G401 (cell line): Measurements from ENCODE around the gene FAM83E. TPM values are rescaled to one million over a fixed set of nuclear protein-coding genes. Genes with fewer than 3 reads are reported as not detected.

Source experiments
- DNase-seq: peaks from one replicate; pipeline ENCODE4 v3.0.0-alpha.2; 2015; ENCODE audit warnings: low spot score
- in situ Hi-C: cut with HindIII; loops from 2 replicates; pipeline ENCODE4 v1.10.0; 2016; ENCODE audit warnings: low sequenced_read_pairs, mixed read lengths
- total RNA-seq: library from RNA; depleted of rRNA; stranded (reverse); fragments of >200 nt; shearing (Covaris generic); gene quantifications from 2 replicates; pipeline ENCODE4 v1.2.3, GENCODE V29; 2014

FAM83E gene
- total RNA-seq, 1 experiment from 2014 or later: 0.34 TPM

GRCh38 chr19:48616491-48617056, 1.7 kb upstream of the FAM83E start:
- DNase-seq: no peak
- in situ Hi-C loops: no loop called here

- in situ Hi-C loops: no loop called here
- peak; percentile 7 for DNase-seq
These were observed 1.2 kb upstream of the FAM83E start for GRCh38 chr19:48616041-48616436.

- DNase-seq: peak; percentile 14
These were observed 560 bp upstream of the FAM83E start for GRCh38 chr19:48615231-48616040.

DNA sequence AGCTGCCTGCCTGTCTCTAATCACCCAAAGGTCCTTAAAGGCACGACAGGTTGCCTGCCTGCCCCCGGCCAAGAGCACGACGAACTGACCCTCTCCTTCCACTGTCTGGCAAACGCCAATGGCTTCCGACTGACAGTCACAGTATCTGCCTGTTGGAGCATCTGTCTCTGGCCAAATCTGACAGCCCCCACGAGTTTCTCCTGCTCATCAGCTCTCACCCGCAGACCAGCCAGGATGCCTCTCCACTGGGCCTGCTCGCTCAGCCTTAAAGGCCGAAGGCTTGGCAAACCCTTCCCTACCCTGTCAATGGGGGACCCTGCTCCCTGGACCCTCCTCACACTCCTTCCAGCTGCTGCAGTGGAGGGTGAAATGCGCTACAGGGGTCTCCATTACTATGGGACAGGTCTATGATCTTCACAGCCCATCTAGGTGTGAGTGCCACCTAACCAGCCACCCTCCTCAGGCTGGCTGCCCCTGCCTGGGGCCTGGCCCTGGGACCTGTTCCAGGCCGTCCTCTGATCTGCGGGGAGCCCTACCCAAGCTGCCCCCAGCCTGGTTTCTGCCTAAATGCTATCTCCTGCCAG, 932 bp downstream of the FAM83E start:
- in situ Hi-C loops: no loop called here
- peak; percentile 54 for DNase-seq

More at GRCh38 chr19:48615231-48616040, 560 bp upstream of the FAM83E start:
- in situ Hi-C loops: no loop called here

GRCh38 chr19:48613024-48613851, 1.6 kb downstream of the FAM83E start:
- in situ Hi-C loops: no loop called here
- peak; percentile 75 for DNase-seq

GRCh38 chr19:48611872-48612271, 3.0 kb downstream of the FAM83E start:
- DNase-seq: no peak
- in situ Hi-C loops: no loop called here

DNA sequence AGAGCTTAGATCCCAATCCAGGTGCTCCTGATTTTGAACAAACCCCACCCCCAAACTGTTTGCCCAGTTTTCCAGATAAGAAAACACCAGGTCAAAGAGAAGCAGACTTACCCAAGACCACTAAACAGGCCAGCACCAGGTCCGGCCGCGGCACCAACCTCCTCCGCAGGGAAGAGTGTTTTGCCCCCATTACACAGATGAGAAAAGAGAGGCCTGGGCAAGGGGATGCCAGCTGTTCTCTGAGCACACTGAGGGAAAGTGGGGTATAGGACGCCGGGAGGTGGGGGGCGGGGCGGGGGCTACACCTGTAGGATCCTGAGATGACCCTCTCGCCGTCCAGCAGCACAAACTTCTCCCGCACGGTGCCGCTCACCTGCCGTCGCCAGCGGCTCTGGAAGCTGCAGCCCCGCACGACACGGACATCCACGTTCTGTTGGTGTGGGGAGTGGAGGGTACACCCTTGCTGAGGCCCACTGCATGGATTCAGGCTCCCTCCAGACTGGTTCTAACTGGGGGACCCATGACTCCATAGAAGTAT, 5.2 kb downstream of the FAM83E start:
- in situ Hi-C loops: no loop called here
- DNase-seq: no peak

- DNase-seq: peak; percentile 43
- in situ Hi-C loops: no loop called here
These were observed 6.0 kb downstream of the FAM83E start for GRCh38 chr19:48608798-48609263.

DNA sequence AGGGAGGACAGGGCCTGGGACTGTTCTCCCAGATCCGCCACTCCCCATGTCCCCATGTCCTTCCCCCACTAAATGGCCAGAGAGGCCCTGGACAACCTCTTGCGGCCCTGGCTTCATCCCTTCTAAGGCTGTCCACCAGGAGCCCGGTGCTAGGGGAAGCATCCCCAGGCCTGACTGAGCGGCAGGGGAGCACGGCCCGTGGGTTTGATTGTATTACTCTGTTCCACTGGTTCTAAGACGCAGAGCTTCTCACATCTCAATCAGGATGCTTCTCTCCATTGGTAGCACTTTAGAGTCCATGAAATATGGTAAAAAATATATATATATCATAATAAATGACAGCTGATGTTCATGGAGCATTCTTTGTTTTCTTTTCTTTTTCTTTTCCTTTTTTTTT, 7.5 kb downstream of the FAM83E start:
- in situ Hi-C loops: no loop called here

GRCh38 chr19:48606463-48607358, 8.2 kb downstream of the FAM83E start, which contains the start of gene SPACA4:
Gene SPACA4 (plus strand): TSS chr19:48606742. CDS start chr19:48606979, 237 bp downstream.
- in situ Hi-C loops: no loop called here
- DNase-seq: no peak

More for the DNA sequence above, 7.5 kb downstream of the FAM83E start:
- no peak for DNase-seq

DNA sequence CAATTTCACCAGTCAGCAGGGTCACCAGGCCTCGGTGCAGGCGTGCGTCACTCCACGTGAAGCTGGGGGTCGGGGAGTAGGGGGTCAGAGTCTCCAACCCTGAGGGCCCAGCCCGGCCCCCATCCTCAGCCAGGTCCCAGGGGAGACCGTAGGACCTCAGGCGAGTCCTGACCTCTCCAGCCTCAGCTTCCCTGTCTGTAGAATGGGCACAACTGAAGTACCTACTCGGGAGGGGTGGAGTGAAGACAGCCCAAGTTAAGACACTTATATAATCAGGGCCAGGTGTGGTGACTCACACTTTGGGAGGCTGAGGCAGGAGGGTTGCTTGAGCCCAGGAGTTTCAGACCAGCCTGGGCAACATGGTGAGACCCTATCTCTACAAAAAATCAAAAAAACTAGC, 11.0 kb downstream of the FAM83E start:
- no peak for DNase-seq
- in situ Hi-C loops: no loop called here

DNA sequence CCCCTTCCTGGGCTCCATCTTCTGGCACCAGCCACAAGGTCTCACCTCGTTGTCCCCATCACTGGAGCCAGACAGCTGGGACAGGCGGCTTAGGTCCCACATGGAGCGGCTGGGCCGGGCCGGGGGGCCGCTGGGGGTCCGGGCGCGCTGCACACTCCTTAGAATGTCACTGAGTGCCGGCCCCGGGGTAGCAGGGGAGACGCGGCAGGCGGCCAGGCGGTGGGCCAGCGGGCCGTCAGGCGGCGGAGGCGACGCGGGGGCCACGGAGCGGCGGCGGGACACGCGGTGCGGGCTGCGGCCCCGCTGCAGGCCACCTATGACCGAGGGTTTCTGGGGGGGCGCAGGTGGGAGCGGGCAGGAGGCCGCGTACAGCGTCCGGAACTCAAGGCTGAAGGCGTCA, 11.4 kb downstream of the FAM83E start:
- no peak for DNase-seq
- in situ Hi-C loops: no loop called here

DNA sequence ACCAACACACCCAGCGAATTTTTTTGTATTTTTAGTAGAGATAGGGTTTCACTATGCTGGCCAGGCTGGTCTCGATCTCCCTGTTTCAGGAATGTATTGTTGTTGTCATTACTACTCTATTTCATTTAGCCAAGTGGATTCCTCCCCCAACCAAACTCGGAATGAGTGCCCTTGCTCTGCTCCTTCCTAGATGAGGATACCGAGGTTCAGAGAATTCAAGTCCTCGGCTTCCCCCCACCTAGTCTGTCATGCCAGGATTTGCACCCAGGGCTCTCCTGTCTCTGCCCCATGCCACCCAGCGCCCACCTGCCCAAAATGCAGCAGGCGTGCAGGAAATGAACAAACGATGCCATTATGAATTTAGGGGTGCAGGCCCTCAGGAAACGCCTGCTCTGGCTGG, 11.9 kb downstream of the FAM83E start:
- in situ Hi-C loops: no loop called here
- DNase-seq: no peak

- in situ Hi-C loops: no loop called here
- no peak for DNase-seq
These were observed 14.0 kb downstream of the FAM83E start for GRCh38 chr19:48600679-48601417.

- DNase-seq: no peak
- in situ Hi-C loops: no loop called here
These were observed 15.7 kb downstream of the FAM83E start for GRCh38 chr19:48598996-48599700.

GRCh38 chr19:48596679-48597465, 18.0 kb downstream of the FAM83E start:
- in situ Hi-C loops: no loop called here
- DNase-seq: no peak
